ENCODE measurements around the gene ZNRF1. TPM values are rescaled to one million over a fixed set of nuclear protein-coding genes. Genes with fewer than 3 reads are reported as not detected.

ZNRF1 gene
- total RNA-seq, 2 donors from 2014 or later, result 44.9 to 46.1 TPM

GRCh38 chr16:75021410-75021809 lies 22.6 kb downstream of the ZNRF1 start:
- no peak overlapping the region for H3K27ac Mint-ChIP-seq
- H3K9me3 ChIP-seq (ENCODE audit: control insufficient read depth, low read length), result peaks cover 22% of the 10 kb centered on the region
- no peaks in the 10 kb centered on the region for H3K27me3 Mint-ChIP-seq (ENCODE audit: insufficient read depth)
- H3K4me1 Mint-ChIP-seq, result peaks cover 7% of the 10 kb centered on the region
- H3K9me3 Mint-ChIP-seq, result peaks cover 31% of the 10 kb centered on the region
- H3K4me3 Mint-ChIP-seq, result no peak overlapping the region
- H3K4me3 ChIP-seq (ENCODE audit: low read length), result no peak overlapping the region
- H3K4me1 ChIP-seq (ENCODE audit: control insufficient read depth, insufficient read depth, low read length), result no peaks in the 10 kb centered on the region
- no peak overlapping the region for H3K9ac ChIP-seq (ENCODE audit: extremely low read depth, low read length, poor library complexity, severe bottlenecking)
- H3K27ac ChIP-seq (ENCODE audit: low read depth, low read length), result no peak overlapping the region
- H3K36me3 Mint-ChIP-seq (ENCODE audit: low read depth), result peaks cover 33% of the 10 kb centered on the region
- TF ChIP-seq, protein P1, sequence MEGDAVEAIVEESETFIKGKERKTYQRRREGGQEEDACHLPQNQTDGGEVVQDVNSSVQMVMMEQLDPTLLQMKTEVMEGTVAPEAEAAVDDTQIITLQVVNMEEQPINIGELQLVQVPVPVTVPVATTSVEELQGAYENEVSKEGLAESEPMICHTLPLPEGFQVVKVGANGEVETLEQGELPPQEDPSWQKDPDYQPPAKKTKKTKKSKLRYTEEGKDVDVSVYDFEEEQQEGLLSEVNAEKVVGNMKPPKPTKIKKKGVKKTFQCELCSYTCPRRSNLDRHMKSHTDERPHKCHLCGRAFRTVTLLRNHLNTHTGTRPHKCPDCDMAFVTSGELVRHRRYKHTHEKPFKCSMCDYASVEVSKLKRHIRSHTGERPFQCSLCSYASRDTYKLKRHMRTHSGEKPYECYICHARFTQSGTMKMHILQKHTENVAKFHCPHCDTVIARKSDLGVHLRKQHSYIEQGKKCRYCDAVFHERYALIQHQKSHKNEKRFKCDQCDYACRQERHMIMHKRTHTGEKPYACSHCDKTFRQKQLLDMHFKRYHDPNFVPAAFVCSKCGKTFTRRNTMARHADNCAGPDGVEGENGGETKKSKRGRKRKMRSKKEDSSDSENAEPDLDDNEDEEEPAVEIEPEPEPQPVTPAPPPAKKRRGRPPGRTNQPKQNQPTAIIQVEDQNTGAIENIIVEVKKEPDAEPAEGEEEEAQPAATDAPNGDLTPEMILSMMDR (conservative IDR thresholded peaks at IDR 0.05), result no peak
- WGBS, 2 experiments (ENCODE audit: insufficient coverage in 1 of 2, insufficient read length in 1 of 2), result 100% methylated on average over 1 of the region's 1 CpG; no CpG with 5 or more reads in 1 of the 2 experiments
- DNase-seq, result no peak
- no peaks in the 10 kb centered on the region for H3K27me3 ChIP-seq (ENCODE audit: control insufficient read depth, insufficient read depth, low read length, poor library complexity, severe bottlenecking)
- H3K36me3 ChIP-seq (ENCODE audit: control insufficient read depth, insufficient read depth, low read length), result peaks cover 20% of the 10 kb centered on the region

DNA sequence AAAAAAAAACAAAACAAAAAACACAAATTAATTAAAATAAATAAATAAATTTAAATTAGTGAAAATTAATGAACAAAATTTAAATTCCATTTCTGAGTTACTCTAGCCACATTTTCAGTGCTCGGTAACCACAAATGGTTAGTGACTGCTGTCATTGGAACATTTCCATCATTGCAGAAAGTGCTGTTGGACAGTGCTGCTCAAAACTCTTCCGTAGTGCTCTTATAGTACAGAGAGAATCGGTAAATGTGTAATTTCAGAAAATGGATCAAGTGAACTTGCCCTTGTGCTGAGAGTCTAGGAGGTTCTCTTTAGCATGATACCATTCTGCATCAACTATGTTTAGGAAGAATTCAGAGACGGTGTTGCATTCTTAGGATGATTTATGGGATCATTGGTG lies 23.7 kb downstream of the ZNRF1 start:
- Histone ChIP-seq H3K36me3 (ENCODE audit: control insufficient read depth, insufficient read depth, low read length) (peaks cover 20% of the 10 kb centered on the region), H3K27ac (ENCODE audit: low read depth, low read length) (no peak overlapping the region), H3K9ac (ENCODE audit: extremely low read depth, low read length, poor library complexity, severe bottlenecking) (no peak overlapping the region), H3K4me1 (ENCODE audit: control insufficient read depth, insufficient read depth, low read length) (no peaks in the 10 kb centered on the region), H3K4me3 (ENCODE audit: low read length) (no peak overlapping the region), H3K9me3 (ENCODE audit: control insufficient read depth, low read length) (peaks cover 22% of the 10 kb centered on the region), H3K27me3 (ENCODE audit: control insufficient read depth, insufficient read depth, low read length, poor library complexity, severe bottlenecking) (no peaks in the 10 kb centered on the region)
- TF ChIP-seq, protein P1 (conservative IDR thresholded peaks at IDR 0.05), result no peak
- Mint-ChIP-seq H3K27ac (no peak overlapping the region), H3K4me3 (no peak overlapping the region), H3K36me3 (ENCODE audit: low read depth) (peaks cover 33% of the 10 kb centered on the region), H3K4me1 (peaks cover 7% of the 10 kb centered on the region), H3K9me3 (peaks cover 31% of the 10 kb centered on the region), H3K27me3 (ENCODE audit: insufficient read depth) (no peaks in the 10 kb centered on the region)
- WGBS, 2 experiments (ENCODE audit: insufficient coverage in 1 of 2, insufficient read length in 1 of 2), result 95 to 100% methylated on average over 4 of the region's 4 CpGs
- no peak for DNase-seq

- peak overlapping the region; percentile 38 for H3K27ac Mint-ChIP-seq
- peaks cover 31% of the 10 kb centered on the region for H3K9me3 Mint-ChIP-seq
- 96 to 100% methylated on average over 1 to 2 of the region's 2 CpGs for WGBS, 2 experiments (ENCODE audit: insufficient coverage in 1 of 2, insufficient read length in 1 of 2)
These were observed 24.2 kb downstream of the ZNRF1 start for GRCh38 chr16:75023009-75023408.

More at GRCh38 chr16:75023009-75023408, 24.2 kb downstream of the ZNRF1 start:
- no peaks in the 10 kb centered on the region for H3K27me3 ChIP-seq (ENCODE audit: control insufficient read depth, insufficient read depth, low read length, poor library complexity, severe bottlenecking)
- peaks cover 20% of the 10 kb centered on the region for H3K36me3 ChIP-seq (ENCODE audit: control insufficient read depth, insufficient read depth, low read length)
- no peak overlapping the region for H3K27ac ChIP-seq (ENCODE audit: low read depth, low read length)
- H3K4me1 ChIP-seq (ENCODE audit: control insufficient read depth, insufficient read depth, low read length), result no peaks in the 10 kb centered on the region
- no peak for DNase-seq
- no peaks in the 10 kb centered on the region for H3K27me3 Mint-ChIP-seq (ENCODE audit: insufficient read depth)
- H3K36me3 Mint-ChIP-seq (ENCODE audit: low read depth), result peaks cover 33% of the 10 kb centered on the region
- H3K4me1 Mint-ChIP-seq, result peaks cover 7% of the 10 kb centered on the region
- no peak overlapping the region for H3K4me3 ChIP-seq (ENCODE audit: low read length)
- no peak overlapping the region for H3K9ac ChIP-seq (ENCODE audit: extremely low read depth, low read length, poor library complexity, severe bottlenecking)
- peaks cover 22% of the 10 kb centered on the region for H3K9me3 ChIP-seq (ENCODE audit: control insufficient read depth, low read length)
- H3K4me3 Mint-ChIP-seq, result no peak overlapping the region
- TF ChIP-seq, protein P1 (conservative IDR thresholded peaks at IDR 0.05), result no peak

All from endodermal cell (in vitro differentiated cells).